Skeletal muscle tissue (tissue), 4 donors: ENCODE results near the gene SRPK2. TPM values are rescaled to one million over a fixed set of nuclear protein-coding genes. Genes with fewer than 3 reads are reported as not detected.
"Not testable (repeated sequence)": the region's sequence is repeated elsewhere in the genome, so short reads cannot be mapped to it uniquely, and the experiment has no call there.

ENCODE experiments used
- H3K27ac ChIP-seq: one replicate; pipeline ENCODE4 v1.7.0; 2013; ENCODE audit warnings: mild to moderate bottlenecking, low read depth, low read length, inconsistent platforms
- H3K27me3 ChIP-seq, 3 donors: one replicate each; pipeline ENCODE4 v1.7.0; 2013; ENCODE audit warnings: low read length in 3 of 3; ENCODE audit not compliant: control insufficient read depth in 3 of 3, insufficient read depth in 3 of 3
- H3K36me3 ChIP-seq, 3 donors: one replicate each; pipeline ENCODE4 v1.7.0; 2013; ENCODE audit warnings: low read length in 3 of 3; ENCODE audit not compliant: control insufficient read depth in 3 of 3, insufficient read depth in 3 of 3
- H3K4me1 ChIP-seq, 3 donors: one replicate each; pipeline ENCODE4 v1.7.0; 2013; ENCODE audit warnings: low read length in 3 of 3, mild to moderate bottlenecking in 3 of 3; ENCODE audit not compliant: control insufficient read depth in 3 of 3, insufficient read depth in 3 of 3
- H3K4me3 ChIP-seq, 3 donors: one replicate each; pipeline ENCODE4 v1.7.0; 2013; ENCODE audit warnings: low read length in 3 of 3
- H3K9ac ChIP-seq, 3 donors: one replicate each; pipeline ENCODE4 v1.7.0; 2013; ENCODE audit warnings: low read length in 3 of 3, mild to moderate bottlenecking in 3 of 3, moderate library complexity in 2 of 3, low read depth in 1 of 3
- H3K9me3 ChIP-seq, 3 donors: one replicate each; pipeline ENCODE4 v1.7.0; 2013; ENCODE audit warnings: low read length in 3 of 3; ENCODE audit not compliant: control insufficient read depth in 3 of 3
- total RNA-seq: library from RNA; depleted of rRNA; stranded (reverse); fragments of >200 nt; gene quantifications from one replicate; pipeline ENCODE4 v1.2.3, GENCODE V29; 2014
- donor health status: Osteomylitis.

Gene SRPK2
- total RNA-seq, 1 donor from 2014 or later, result 73.6 TPM

GRCh38 chr7:105305633-105306032, 83.1 kb downstream of the SRPK2 start:
- Histone ChIP-seq H3K27ac (no peak overlapping the region), H3K27me3 (no peaks in the 10 kb centered on the region), H3K36me3 (no peaks in the 10 kb centered on the region), H3K9me3 (no peaks in the 10 kb centered on the region), H3K9ac (no peak overlapping the region), H3K4me1 (no peaks in the 10 kb centered on the region), H3K4me3 (no peak overlapping the region)

- no peaks in the 10 kb centered on the region for H3K9me3 ChIP-seq
- no peak overlapping the region for H3K4me3 ChIP-seq
- H3K9ac ChIP-seq, result no peak overlapping the region
- H3K4me1 ChIP-seq, result no peaks in the 10 kb centered on the region
- no peaks in the 10 kb centered on the region for H3K27me3 ChIP-seq
- no peaks in the 10 kb centered on the region for H3K36me3 ChIP-seq
- H3K27ac ChIP-seq, result no peak overlapping the region
Observed at GRCh38 chr7:105304040-105304895, 84.5 kb downstream of the SRPK2 start.

- H3K36me3 ChIP-seq, H3K27ac ChIP-seq, H3K9me3 ChIP-seq, H3K9ac ChIP-seq, H3K27me3 ChIP-seq, H3K4me3 ChIP-seq, H3K4me1 ChIP-seq: not testable (repeated sequence)
Observed at GRCh38 chr7:105300587-105300986, 88.1 kb downstream of the SRPK2 start.

GRCh38 chr7:105298439-105298894, 90.3 kb downstream of the SRPK2 start:
- no peak overlapping the region for H3K27ac ChIP-seq
- H3K27me3 ChIP-seq, result no peaks in the 10 kb centered on the region

GRCh38 chr7:105297985-105298384, 90.7 kb downstream of the SRPK2 start:
- no peaks in the 10 kb centered on the region for H3K27me3 ChIP-seq
- H3K4me3 ChIP-seq, result no peak overlapping the region
- H3K9ac ChIP-seq, result no peak overlapping the region
- H3K27ac ChIP-seq, result no peak overlapping the region
- H3K4me1 ChIP-seq, result peaks cover 0 to 5% (median 4%) of the 10 kb centered on the region in 3 donors
- no peaks in the 10 kb centered on the region for H3K9me3 ChIP-seq
- no peaks in the 10 kb centered on the region for H3K36me3 ChIP-seq

More at GRCh38 chr7:105298439-105298894, 90.3 kb downstream of the SRPK2 start:
- no peak overlapping the region for H3K9ac ChIP-seq
- H3K9me3 ChIP-seq, result no peaks in the 10 kb centered on the region
- no peak overlapping the region for H3K4me3 ChIP-seq
- no peaks in the 10 kb centered on the region for H3K36me3 ChIP-seq
- peaks cover 0 to 5% (median 4%) of the 10 kb centered on the region in 3 donors for H3K4me1 ChIP-seq

- Histone ChIP-seq H3K27ac (no peak overlapping the region), H3K4me3 (no peak overlapping the region), H3K36me3 (no peaks in the 10 kb centered on the region), H3K4me1 (peaks cover 0 to 5% (median 4%) of the 10 kb centered on the region in 3 donors), H3K9ac (no peak overlapping the region), H3K9me3 (no peaks in the 10 kb centered on the region), H3K27me3 (no peaks in the 10 kb centered on the region)
Observed at GRCh38 chr7:105297309-105297708, 91.4 kb downstream of the SRPK2 start.

- Histone ChIP-seq H3K27ac (no peak overlapping the region), H3K4me1 (peaks cover 0 to 5% (median 4%) of the 10 kb centered on the region in 3 donors), H3K36me3 (no peaks in the 10 kb centered on the region), H3K4me3 (no peak overlapping the region), H3K27me3 (no peaks in the 10 kb centered on the region), H3K9ac (no peak overlapping the region), H3K9me3 (no peaks in the 10 kb centered on the region)
Observed at GRCh38 chr7:105296491-105296890, 92.2 kb downstream of the SRPK2 start.

GRCh38 chr7:105295596-105296352, 92.9 kb downstream of the SRPK2 start:
- H3K36me3 ChIP-seq, result no peaks in the 10 kb centered on the region
- H3K9me3 ChIP-seq, result no peaks in the 10 kb centered on the region
- no peak overlapping the region for H3K4me3 ChIP-seq
- no peak overlapping the region for H3K27ac ChIP-seq
- peaks cover 0 to 5% (median 4%) of the 10 kb centered on the region in 3 donors for H3K4me1 ChIP-seq
- H3K27me3 ChIP-seq, result no peaks in the 10 kb centered on the region
- H3K9ac ChIP-seq, result no peak overlapping the region

- not testable (repeated sequence) for H3K27me3 ChIP-seq, H3K27ac ChIP-seq, H3K9me3 ChIP-seq, H3K36me3 ChIP-seq, H3K4me1 ChIP-seq, H3K9ac ChIP-seq, H3K4me3 ChIP-seq
Observed at GRCh38 chr7:105294482-105294881, 94.2 kb downstream of the SRPK2 start.

- Histone ChIP-seq H3K27me3 (no peaks in the 10 kb centered on the region), H3K36me3 (no peaks in the 10 kb centered on the region), H3K4me1 (peaks cover 0 to 5% (median 4%) of the 10 kb centered on the region in 3 donors), H3K4me3 (no peak overlapping the region), H3K27ac (no peak overlapping the region), H3K9ac (no peak overlapping the region), H3K9me3 (no peaks in the 10 kb centered on the region)
Observed at GRCh38 chr7:105289704-105290103, 99.0 kb downstream of the SRPK2 start.
